Head of caudate nucleus (tissue), 42 donors: ENCODE measurements around the gene PLAC1.

Experiments used
- DNase-seq, 42 donors: peaks; one replicate each; pipeline versions ENCODE4 v3.0.0 to v3.0.0-alpha.2; 2020 to 2021; ENCODE audit warnings: mixed read lengths in 7 of 42
- intact Hi-C: fragments of 100-400 bp; cut with DNase I; formaldehyde crosslinking; loops from one replicate; pipeline ENCODE4 v1.15.0; 2022

PLAC1 gene

DNA sequence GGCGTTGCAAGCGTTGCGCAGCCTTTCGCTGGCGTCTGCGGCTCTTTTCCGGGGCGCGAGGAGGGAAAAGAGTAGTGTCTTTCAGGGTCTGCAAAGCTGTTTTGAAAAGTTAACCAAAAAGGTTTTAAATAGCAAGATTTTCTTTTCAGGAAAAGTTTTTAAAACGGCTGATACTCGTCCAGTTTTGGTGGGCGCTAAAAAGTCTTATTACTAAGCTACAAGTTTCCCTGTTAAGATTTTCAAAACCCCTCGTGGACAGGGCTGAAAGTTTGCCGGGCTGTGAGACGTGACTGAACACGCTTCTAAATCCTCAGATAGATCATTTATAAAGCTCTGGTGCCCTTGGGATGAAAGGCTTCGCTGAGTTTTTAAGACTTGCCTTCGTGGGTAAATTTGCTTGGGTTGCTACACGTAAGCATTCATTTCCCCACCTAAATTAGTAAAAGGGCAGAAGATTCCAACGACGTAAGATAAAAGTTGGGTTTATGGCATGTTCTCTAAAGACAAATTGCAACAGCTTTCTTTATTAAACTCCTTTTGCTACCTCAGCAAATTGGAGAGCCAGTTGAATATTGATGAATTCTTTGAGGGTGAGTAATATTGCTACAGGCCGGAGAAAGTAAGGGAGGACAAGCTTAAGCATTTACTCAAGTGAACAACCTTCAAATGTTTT, 106.8 kb downstream of the PLAC1 start:
- DNase-seq: no peak
- intact Hi-C loops: no loop called here

DNA sequence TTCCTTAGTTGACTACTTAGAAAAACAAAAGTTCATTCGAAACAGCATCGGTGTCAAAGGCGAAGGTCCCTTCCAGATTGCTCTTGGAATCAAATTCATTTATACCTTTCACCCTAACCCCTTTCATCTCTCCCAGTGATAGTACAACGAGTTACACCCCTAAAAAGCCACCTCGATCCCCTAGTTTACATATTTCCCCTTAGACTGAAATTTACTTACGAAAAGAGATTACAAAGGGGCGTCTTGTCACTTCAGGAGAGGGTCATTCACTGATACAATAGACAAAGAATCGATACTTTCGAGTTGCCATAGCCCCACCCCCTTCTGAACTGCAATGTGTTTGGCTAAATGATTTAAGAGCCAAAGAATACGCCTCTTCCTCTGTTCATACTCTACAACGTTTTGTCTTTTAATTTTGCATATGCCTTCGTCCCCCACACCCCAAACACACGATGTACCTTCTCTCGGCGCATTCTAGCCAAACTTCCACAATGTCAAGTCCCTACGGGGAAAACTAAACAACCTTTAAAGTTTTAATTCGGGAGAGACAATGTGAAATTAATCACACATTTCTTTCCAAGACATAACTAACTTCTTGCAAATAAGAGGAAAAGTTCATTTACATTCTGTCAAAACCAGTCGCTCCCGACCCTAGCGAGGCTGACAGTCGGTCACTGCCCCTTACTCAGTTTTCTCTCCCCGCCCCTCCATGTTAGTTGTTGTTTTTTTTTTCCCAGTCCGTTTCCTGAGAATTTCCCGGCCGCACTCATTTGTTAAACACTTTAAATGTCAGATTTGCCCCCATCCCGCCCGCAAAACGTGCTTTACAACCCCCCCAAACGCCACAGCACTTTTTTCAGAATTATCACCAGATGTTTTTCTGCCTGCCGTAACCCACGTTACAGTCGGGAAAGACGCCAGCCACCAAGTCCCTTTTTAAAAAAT, 109.7 kb downstream of the PLAC1 start:
- no peak for DNase-seq
- intact Hi-C loops: no loop called here

DNA sequence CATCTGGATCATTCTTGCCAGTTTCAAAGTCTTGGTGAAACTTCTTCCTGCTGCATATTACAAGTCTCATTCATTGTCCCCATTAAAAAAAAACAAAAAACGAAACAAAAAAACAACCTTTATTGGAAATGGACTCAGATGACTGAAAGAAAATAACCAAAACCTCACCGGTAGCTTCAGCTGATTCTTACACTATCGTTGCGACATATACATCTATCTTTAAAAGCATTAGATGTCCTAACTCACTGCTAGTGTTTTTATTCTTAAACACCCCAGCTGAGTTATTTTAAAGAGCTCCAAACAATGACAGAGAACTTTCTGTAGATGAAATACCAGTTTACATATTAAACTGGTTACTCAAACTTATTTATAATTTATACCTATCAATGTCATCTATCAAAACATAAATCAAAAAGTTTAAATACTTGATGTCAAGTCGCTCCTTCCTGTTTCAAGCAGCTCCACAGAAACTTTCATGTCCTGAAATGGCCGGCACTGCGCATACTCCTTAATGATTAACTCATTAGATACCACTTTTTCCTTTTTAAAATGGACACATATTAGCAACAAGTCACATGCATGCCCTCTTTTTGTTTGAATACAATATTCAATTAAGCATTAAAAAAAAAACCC, 111.1 kb downstream of the PLAC1 start:
- intact Hi-C loops: no loop called here
- no peak for DNase-seq

DNA sequence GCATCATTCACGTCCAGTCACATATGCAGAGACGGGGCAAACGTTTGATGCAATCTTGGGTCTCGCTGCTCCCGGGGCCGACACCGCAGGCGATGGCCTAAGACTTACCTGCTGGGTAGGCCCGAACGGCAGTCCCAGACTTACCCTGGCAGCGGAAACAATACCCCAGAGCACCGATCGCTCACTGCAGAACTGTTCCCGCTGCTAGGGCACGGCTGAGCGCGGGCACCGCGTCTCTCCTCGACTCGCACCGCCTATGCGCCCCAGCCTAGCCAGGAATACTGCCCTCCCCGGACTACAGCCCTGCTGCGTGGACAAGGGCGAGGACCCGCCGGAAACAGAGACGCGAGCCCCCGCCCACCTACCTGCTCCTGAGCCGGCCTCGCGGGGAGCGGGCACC, 112.1 kb downstream of the PLAC1 start:
- intact Hi-C loops: no loop called here
- DNase-seq: no peak

DNA sequence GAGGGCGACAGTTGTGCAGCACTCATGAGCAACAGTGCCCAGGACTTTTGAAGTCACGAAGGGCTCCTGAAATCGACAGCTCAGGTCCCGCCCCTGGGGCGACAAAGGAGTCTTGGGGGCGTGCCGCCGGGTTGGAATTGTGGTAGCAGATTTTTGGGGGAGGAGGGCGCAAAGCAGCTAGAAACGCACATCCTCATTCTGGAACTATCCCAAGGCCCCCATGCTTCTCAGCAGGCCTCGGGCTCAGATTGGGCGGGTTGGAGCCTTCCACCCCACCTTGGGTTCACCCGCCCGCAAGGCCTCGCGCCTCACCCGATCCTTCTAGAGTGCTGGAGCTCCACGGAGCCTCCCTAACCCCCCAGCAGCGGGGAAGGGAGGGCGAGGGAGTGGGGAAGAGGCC, 112.8 kb downstream of the PLAC1 start:
- intact Hi-C loops: no loop called here
- DNase-seq: no peak

DNA sequence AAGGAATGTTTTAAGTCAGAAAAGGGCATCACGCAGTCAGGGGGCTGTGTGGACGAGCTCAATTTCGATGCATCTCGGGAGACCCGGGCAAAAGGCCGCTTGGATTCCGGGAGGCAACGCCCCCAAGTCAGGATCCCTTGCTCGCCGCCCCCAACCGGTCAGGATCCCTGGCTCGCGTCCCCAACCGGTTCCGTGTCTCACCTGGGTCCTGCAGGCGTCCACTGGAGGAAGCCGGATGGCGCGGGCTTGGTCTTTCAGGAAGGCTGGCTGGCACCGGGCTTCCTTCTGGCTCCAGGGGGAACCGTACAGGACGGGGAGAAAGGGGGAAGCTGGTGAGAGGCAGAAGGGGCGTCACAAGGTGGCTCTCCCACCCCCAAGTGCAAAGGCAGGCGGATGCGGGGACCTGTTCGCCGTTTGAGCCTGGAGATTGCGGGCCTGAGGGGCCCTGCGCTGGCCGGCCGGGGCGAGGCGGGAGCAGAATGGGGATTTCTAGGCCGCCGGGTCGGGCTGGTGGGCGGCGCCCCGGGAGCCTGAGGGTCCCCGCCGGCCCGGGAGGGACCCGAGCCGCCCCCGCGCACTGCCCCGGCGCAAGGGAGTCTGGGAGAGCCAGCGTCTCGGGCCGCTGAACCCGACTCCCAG, 113.6 kb downstream of the PLAC1 start:
- intact Hi-C loops: no loop called here
- DNase-seq: no peak

DNA sequence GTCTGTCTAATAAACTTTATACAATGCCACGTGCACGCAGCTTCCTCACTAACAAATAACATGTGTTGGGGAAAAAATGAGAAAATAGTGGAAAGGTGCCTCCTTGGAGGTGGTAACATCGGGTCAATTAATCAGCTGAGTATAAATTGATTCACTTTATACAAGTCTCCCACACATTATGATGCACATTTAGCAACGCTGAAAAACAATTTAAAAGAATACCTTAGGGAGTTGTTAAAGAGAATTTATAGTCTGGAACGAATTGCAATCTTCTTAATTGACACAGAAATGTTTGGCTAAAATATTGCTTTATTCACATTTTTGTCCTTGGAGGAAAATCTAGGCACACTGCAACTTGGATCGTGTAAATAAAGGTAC, 114.1 kb downstream of the PLAC1 start:
- intact Hi-C loops: no loop called here
- DNase-seq: no peak

DNA sequence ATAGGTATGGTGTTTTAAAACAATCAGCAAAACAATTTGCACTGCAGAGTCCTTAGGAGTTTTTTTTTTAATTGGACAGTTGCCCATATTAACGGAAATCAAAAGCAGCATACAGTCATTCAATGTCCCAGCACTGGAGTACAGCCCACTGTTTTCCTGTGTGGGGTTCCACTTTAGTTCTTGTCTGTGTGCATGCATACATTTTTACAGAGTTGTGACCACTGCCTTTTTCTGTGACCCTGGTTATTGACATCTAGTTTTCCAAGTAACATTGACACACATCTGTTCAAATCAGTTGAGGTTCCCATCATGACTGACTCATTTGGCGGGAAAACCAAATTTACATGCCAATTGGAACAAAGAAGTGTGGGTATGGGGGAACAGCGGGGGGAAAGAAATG, 115.0 kb downstream of the PLAC1 start:
- intact Hi-C loops: no loop called here
- DNase-seq: no peak

DNA sequence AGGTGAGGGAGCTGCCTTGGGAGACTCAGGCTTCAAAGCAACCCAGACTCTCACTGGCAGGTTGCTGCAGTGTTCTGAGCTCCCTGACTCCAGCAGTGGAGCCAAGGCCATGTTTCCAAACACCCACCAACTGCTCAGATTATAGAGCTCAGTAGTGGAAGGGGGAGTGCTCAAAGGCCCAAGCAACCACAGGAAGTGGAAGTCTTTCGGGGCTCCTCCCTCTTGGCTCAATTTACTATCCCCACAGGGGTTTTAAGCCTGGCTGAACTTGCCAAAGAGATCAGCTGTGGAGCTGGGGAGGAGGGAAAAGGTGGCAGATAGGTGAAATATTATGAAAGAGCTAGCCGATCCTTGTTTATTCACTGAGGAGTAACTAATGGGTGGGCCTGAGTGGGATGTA, 115.8 kb downstream of the PLAC1 start:
- intact Hi-C loops: no loop called here
- no peak for DNase-seq

DNA sequence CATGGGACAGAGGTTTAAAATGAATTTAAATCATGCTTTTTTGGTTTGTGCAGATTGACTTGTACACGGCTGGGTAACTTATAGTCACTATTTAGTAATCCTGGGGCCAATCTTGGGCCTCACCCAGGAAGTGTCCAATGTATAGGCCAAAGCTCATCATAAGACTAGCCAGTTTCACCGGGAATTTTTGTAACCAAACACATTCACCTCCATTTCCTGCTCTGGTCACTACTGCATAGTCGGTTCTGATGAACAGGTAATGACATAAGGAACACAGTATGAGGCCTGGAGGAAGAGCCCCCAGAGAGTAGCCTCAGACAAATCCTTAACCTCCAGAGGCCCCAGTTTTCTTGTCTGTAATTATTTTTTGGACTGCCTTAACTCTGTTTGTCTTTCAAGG, 116.4 kb downstream of the PLAC1 start:
- intact Hi-C loops: no loop called here
- no peak for DNase-seq

DNA sequence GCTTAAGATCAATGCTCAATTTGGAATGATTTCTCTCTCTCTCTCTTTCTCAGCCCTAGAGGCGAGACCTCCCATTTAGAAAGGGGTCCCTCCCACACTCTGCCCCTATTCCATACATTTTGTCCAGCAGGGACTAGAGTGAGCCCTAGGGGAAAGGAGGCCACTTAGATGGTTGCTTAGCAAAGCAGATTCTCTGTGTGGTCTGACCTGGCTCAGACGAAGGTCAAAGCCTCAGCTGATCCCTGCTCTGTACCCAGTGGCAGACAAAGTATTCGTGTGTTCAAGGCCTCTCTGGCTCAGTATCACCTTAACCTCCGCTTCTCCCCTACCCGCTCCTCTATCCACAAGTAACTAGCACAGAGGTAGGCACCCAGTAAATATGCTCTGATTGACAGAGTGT, 120.0 kb downstream of the PLAC1 start:
- intact Hi-C loops: no loop called here
- no peak for DNase-seq

DNA sequence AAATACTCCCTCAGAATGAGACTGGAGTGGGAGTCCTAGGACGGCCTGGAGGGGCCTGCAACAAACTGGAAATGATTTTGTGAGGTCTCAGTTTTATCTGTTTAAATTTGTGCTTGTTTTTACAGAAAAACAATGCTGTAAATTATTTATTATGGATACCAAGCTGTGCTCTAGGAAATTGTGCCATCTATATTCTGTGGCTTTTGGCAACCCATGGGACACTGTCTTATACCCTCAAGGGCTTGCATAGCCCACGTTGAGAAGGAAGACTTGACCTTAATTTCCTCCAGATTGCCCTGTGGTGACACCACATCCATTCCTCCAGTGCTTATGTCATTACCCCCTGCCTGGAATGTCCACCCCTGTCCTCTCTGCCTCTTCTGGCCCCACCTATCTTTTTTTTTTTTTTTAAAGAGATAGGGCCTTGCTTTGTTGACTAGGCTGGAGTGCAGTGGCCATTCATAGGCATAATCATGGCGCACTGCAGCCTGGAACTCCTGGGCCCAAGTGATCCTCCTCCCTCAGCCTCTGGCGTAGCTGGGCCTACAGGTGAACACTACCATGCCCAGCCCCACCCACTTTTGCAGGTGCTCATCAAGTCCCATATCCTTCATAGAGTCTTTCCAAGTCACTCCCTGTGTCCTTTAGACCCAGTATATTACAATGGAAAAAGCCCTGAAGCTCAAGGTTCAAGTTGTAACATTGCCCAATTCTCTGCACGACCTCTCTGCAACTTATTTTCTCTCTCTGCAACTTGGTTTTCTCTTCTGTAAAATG, 120.9 kb downstream of the PLAC1 start:
- intact Hi-C loops: no loop called here
- DNase-seq: no peak

DNA sequence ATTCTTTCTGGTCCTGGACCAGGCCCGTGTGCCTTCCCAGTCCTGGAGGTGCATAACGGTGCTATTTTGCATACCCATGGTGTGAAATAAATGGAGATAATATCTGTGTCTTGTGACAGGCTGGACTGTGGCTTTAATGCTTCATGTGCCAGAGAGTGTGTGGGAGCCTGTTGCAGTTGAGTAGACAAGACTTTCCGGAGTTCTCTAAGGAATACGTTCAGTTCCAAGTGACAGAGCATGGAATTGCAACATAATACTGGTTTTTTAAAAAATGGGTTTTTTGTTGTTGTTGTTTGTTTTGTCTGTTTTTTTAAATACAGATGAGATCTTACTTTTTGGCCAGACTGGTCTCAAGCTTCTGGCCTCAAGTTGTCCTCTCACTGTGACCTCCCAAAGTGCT, 124.3 kb downstream of the PLAC1 start:
- intact Hi-C loops: no loop called here

DNA sequence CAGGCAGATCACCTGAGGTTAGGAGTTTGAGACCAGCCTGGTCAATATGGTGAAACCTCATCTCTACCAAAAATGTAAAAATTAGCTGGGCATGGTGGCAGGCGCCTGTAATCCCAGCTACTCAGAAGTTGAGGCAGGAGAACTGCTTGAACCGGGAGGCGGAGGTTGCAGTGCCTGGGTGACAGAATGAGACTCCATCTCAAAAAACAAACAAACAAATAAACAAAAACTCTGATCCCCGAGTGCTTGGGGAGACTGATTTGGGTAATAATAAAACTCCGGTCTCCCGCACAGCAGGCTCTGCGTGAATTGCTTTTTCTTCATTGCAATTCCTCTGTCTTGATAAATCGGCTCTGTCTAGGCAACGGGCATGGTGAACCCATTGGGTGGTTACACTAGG, 124.9 kb downstream of the PLAC1 start:
- no peak for DNase-seq
- intact Hi-C loops: no loop called here

More for the DNA sequence above, 124.3 kb downstream of the PLAC1 start:
- no peak for DNase-seq

DNA sequence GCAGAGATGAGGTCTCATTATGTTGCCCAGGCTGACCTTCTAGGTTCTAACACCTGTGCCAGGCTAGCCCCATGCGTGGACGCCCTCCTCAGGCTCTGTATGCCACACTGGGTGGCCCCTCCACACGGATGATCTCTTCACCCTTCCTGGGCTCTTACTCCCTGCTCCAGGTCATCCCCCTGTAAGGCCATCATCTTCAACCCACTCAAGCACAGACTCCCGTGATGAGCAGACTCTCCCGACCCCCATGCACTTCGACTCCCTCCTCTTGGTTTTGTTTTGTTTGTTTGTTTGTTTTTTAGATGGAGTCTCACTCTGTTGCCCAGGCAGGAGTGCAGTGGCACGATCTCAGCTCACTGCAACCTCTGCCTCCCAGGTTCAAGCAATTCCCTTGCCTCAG, 127.4 kb downstream of the PLAC1 start:
- no peak for DNase-seq
- intact Hi-C loops: no loop called here

DNA sequence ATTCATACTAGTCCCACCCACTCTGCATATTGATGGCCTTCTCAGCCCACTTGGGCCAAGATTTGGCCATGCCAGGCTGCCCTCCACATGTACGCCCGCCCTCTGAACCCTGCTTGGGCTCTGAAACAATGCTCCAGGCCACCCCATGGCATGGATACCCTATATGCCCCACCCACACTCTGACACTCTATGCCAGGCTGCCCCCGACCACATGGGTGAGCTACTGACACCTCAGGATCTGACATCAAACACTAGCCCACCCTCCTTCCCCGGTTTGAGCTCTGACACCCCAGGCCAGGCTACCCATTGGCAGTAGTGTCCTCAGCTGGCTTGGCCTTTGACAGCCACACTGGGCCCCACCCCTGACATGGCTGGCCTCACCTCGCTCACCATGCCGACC, 128.8 kb downstream of the PLAC1 start:
- intact Hi-C loops: no loop called here
- DNase-seq: no peak

DNA sequence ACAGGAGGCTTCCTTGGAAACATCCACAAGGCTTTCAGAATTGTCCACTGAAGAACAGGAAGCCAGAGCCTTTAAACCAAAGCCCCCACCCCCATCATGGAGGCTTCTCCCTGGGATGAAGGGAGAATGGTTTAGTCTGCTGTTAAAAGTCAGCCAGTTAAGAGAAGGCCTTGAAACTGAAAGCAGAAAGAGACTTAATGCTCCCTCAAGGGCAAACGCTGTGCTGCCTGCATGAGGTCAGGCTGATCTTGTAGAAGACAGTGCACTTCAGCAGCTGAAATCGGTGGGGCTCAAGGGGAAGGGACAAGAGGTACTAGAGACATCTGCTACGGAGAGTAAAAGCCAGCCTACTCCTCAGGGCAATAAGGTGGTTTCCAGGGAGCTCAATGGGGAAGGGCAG, 129.3 kb downstream of the PLAC1 start:
- intact Hi-C loops: no loop called here

DNA sequence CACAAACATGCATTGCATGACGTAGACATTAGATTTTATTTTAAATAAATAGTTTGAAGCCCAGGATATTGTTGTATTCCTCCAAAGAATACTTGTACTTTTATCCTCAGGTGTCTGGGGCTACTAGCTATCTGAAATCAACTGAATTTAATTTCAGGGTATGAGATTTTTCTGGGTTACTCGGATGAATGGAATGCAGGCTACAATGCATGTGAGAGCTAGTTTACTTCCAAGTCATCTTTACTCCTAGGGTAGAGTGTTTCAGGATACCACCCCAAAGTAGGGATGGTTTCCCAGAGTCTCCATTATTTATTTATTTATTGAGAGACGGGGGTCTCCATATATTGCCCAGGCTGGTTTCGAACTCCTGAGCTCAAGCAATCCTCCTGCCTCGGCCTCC, 131.9 kb downstream of the PLAC1 start:
- intact Hi-C loops: no loop called here
- no peak for DNase-seq

More for the DNA sequence above, 129.3 kb downstream of the PLAC1 start:
- no peak for DNase-seq
